Fibroblast of pulmonary artery (primary cell): Measurements from ENCODE around the gene LPAR4.
"Not testable (repeated sequence)": the region's sequence is repeated elsewhere in the genome, so short reads cannot be mapped to it uniquely, and the experiment has no call there.

Experiments used
- DNase-seq: peaks from one replicate; pipeline ENCODE4 v3.0.0-alpha.2; 2010; ENCODE audit warnings: low read depth
- H3K4me3 ChIP-seq: replicated peaks from 2 replicates; pipeline ENCODE4 v1.5.1; 2011; ENCODE audit warnings: low read depth, mild to moderate bottlenecking, control low read depth, low read length, moderate library complexity
- TF ChIP-seq, protein P1 (sequence below): IDR thresholded peaks from 2 replicates; pipeline ENCODE4 v1.5.1; 2011; ENCODE audit warnings: mild to moderate bottlenecking, control low read depth, low read length, inconsistent platforms; ENCODE audit errors: missing control alignments

Gene LPAR4

DNA sequence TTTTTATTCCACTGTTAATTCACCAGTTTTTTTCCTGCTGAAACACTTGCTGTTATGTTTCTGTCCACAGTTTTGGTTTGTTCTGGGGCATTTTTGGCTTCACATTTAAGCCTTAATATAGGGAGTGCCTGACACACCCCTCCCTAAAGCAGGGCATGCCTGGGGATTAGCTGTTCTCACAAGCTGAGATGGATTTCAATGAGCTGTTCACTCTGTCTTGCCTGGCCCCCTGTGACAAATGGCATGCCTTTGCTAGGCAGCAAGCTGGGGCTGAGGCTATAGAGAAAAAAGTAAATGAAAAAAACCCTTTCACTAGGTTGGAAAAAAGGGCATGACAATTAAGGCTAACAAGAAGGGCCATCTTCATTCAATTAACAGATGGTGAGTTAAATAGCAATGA, 22.4 kb downstream of the LPAR4 start:
- no peak overlapping the region for H3K4me3 ChIP-seq
- TF ChIP-seq, protein P1, sequence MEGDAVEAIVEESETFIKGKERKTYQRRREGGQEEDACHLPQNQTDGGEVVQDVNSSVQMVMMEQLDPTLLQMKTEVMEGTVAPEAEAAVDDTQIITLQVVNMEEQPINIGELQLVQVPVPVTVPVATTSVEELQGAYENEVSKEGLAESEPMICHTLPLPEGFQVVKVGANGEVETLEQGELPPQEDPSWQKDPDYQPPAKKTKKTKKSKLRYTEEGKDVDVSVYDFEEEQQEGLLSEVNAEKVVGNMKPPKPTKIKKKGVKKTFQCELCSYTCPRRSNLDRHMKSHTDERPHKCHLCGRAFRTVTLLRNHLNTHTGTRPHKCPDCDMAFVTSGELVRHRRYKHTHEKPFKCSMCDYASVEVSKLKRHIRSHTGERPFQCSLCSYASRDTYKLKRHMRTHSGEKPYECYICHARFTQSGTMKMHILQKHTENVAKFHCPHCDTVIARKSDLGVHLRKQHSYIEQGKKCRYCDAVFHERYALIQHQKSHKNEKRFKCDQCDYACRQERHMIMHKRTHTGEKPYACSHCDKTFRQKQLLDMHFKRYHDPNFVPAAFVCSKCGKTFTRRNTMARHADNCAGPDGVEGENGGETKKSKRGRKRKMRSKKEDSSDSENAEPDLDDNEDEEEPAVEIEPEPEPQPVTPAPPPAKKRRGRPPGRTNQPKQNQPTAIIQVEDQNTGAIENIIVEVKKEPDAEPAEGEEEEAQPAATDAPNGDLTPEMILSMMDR = no peak
- no peak for DNase-seq

DNA sequence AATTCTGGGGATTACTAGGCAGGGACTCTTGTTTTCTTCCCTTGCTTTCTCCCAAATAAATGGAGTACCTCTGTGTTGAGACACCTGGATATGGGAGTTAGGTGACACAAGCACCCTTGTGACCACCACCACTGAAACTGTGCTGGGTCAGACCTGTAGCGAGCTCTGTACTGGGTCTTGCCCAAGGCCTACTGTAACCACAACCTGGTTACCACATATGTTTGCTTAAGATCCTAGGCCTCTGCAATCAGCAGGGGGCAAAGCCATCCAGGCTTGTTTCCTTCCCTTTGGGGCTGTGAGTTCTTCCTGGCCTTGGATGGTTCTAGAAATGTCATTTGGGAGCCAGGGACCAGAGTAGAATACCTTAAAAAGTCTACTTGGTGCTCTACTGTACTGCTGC, 49.4 kb downstream of the LPAR4 start:
- DNase-seq = no peak
- TF ChIP-seq, protein P1 = no peak
- no peak overlapping the region for H3K4me3 ChIP-seq

- TF ChIP-seq, protein P1 = no peak
- DNase-seq = no peak
Observed at GRCh38 chrX:78800114-78800513, 52.6 kb downstream of the LPAR4 start.

DNA sequence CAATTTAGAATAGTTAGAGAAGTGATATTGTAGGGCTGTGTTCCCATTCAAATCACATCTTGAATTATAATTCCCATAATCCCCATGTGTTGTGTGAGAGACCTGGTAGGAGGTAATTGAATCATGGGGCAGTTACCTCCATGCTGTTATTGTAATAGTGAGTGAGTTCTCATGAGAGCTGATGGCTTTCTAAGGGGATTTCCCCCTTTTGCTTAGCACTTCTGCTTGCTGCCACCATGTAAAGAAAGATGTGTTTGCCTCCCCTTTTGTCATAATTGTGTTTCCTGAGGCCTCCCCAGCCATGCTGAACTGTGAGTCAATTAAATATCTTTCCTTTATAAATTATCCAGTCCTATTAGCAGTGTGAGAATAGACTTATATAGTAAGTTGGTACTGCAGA, 53.2 kb downstream of the LPAR4 start:
- no peak overlapping the region for H3K4me3 ChIP-seq
- no peak for DNase-seq
- TF ChIP-seq, protein P1 = no peak

More at GRCh38 chrX:78800114-78800513, 52.6 kb downstream of the LPAR4 start:
- H3K4me3 ChIP-seq = no peak overlapping the region

- no peak for DNase-seq
- no peak overlapping the region for H3K4me3 ChIP-seq
- TF ChIP-seq, protein P1 = no peak
Observed at GRCh38 chrX:78801522-78801921, 54.0 kb downstream of the LPAR4 start.

DNA sequence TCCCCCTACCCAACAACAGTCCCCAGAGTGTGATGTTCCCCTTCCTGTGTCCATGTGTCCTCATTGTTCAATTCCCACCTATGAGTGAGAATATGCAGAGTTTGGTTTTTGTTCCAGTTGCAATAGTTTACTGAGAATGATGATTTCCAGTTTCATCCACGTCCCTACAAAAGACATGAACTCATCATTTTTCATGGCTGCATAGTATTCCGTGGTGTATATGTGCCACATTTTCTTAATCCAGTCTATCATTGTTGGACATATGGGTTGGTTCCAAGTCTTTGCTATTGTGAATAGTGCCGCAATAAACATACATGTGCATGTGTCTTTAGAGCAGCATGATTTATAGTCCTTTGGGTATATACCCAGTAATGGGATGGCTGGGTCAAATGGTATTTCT, 55.0 kb downstream of the LPAR4 start:
- not testable (repeated sequence) for DNase-seq

More for the DNA sequence above, 55.0 kb downstream of the LPAR4 start:
- H3K4me3 ChIP-seq = not testable (repeated sequence)
